ENCODE results near the gene SUN1.

The SUN1 gene

DNA sequence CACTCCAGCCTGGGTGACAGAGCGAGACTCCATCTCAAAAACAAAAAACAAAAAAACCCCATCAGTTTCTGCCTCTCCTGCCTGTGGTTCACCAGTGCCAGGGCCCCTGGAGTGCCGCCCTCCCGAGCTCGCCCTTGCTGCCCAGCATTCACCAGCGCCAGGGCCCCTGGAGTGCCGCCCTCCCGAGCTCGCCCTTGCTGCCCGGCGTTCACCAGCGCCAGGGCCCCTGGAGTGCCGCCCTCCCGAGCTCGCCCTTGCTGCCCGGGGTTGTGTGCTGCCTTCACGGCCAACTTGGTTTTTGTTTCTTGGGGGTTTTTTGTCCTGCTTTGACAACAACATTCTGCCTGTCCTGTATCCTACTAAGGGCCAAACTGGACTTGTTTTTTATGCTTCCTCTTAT is 30.8 kb downstream of the SUN1 start:
- no peak for DNase-seq (ENCODE audit: insufficient read length, low spot score)
- no peak for FAIRE-seq

DNA sequence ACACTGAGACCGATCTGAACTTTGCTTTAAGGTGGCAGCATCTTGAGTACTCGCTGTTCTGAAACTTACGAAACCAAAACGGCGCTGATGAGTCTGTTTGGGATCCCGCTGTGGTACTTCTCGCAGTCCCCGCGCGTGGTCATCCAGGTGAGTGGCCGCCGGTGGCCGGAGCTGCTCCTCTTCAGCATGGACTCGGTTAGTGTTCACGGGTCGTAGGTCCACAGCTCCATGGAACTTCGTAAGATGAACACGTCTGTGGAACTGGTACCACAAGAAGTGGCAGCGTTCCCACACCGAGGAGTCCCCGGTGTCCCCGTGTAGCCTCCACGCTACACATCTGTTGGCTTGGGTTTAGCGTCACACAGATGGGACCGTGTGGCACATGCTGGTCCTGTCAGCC is 33.6 kb downstream of the SUN1 start:
- FAIRE-seq = no peak
- no peak for DNase-seq (ENCODE audit: insufficient read length, low spot score)
- TF ChIP-seq, protein P1, sequence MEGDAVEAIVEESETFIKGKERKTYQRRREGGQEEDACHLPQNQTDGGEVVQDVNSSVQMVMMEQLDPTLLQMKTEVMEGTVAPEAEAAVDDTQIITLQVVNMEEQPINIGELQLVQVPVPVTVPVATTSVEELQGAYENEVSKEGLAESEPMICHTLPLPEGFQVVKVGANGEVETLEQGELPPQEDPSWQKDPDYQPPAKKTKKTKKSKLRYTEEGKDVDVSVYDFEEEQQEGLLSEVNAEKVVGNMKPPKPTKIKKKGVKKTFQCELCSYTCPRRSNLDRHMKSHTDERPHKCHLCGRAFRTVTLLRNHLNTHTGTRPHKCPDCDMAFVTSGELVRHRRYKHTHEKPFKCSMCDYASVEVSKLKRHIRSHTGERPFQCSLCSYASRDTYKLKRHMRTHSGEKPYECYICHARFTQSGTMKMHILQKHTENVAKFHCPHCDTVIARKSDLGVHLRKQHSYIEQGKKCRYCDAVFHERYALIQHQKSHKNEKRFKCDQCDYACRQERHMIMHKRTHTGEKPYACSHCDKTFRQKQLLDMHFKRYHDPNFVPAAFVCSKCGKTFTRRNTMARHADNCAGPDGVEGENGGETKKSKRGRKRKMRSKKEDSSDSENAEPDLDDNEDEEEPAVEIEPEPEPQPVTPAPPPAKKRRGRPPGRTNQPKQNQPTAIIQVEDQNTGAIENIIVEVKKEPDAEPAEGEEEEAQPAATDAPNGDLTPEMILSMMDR (IDR thresholded peaks at IDR 0.05; ENCODE audit: insufficient read depth, missing control alignments) = no peak

More for the DNA sequence above, 30.8 kb downstream of the SUN1 start:
- TF ChIP-seq, protein P1 (IDR thresholded peaks at IDR 0.05; ENCODE audit: insufficient read depth, missing control alignments) = no peak

DNA sequence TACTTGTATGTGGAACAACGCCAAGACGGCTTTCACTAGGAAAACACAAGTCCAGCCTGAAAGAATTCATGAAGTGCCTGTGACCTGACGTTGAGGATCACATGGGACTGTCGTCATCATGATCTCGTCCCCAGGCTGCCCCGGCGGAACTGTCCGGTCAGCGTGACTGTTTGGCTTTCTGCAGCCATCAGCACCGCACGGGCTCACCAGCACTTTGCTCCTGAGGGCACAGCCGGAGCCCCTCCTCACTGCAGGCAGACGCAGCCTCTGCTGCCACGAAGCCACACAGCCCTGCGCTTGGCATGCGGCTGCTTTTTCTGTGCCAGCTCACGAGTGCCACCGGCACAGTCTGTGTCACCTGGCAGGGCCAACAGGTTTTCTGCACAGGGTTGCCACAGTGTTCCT is 34.7 kb downstream of the SUN1 start:
- FAIRE-seq = no peak
- TF ChIP-seq, protein P1 (IDR thresholded peaks at IDR 0.05; ENCODE audit: insufficient read depth, missing control alignments) = no peak
- DNase-seq (ENCODE audit: insufficient read length, low spot score) = no peak

DNA sequence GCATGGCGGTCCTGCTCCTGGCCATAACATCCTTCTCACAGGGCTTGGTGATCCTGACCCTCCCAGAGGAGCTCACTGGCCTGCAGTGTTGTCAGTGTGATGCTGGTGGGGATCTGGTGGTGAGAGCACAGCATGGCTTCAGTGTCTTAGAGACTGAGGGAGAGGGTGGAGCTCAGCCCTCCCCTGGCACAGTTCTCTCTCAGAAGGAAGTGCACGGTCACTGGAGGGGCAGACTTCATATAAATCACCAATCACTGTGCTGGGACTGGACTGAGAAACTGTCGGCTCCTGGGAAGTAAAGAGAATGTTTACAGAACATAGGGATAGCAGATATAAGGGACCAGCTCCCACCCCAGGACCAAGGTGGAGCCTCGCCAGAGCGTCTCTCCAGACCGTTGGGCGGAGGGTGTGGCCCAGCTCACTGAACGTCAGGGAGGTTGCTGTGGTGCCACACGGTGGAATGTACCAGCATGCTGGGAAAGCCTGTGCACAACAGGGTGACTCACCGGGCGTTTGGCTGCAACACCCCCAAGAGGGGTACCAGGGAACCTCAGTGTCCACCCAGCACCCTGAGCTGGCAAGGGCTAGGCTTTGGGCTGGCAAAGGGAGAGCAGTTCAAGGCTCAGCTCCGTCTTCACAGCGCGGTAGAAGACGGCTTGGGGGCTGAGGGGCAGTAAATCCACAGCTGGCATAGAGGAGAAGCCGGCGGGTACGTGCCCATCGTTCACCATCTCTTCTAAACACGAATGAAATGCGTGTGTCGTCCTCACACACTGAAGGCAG is 35.3 kb downstream of the SUN1 start:
- TF ChIP-seq, protein P1 (IDR thresholded peaks at IDR 0.05; ENCODE audit: insufficient read depth, missing control alignments) = no peak
- no peak for DNase-seq (ENCODE audit: insufficient read length, low spot score)
- FAIRE-seq = no peak

DNA sequence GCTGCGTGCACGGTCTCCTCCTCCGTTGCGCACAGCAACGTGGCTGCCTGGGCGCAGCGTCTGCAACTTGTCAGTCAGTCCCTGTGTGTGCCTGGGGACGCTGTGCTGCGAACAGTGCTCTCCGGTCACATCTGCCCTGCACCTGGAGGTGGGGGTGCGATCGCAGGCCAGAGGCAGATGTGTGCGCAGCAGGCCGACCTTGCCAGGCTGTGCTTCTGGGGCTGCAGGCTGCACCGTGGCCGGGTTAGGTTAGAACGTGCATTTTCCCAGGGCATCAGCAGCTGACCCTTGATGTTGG is 35.9 kb downstream of the SUN1 start:
- TF ChIP-seq, protein P1 (IDR thresholded peaks at IDR 0.05; ENCODE audit: insufficient read depth, missing control alignments) = no peak
- DNase-seq (ENCODE audit: insufficient read length, low spot score) (no peak), FAIRE-seq (no peak)

DNA sequence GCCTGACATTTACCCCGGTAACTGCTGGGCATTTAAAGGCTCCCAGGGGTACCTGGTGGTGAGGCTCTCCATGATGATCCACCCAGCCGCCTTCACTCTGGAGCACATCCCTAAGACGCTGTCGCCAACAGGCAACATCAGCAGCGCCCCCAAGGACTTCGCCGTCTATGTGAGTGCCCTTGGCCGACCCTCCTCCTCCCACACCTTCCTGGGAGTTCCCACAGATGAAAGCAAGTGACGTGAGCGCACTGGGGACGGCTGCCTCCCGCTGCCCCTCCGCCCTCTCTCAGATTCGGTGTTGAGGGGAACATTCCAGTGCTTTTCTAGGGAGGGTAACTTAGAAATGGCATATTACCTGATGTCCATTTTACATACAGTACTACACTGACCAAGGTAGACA is 37.1 kb downstream of the SUN1 start:
- FAIRE-seq = no peak

More for the DNA sequence above, 37.1 kb downstream of the SUN1 start:
- TF ChIP-seq, protein P1 (IDR thresholded peaks at IDR 0.05; ENCODE audit: insufficient read depth, missing control alignments) = no peak
- no peak for DNase-seq (ENCODE audit: insufficient read length, low spot score)

All from D721Med (cell line).